GM23338 (cell line): ENCODE results near the gene RPS19BP1. TPM values are rescaled to one million over a fixed set of nuclear protein-coding genes. Genes with fewer than 3 reads are reported as not detected.

ENCODE experiments used
- ATAC-seq: fragments of 200-7000 bp; cut with Tn5 transposase; 3 replicates; pipeline ENCODE4 v1.9.1; 2020
- DNase-seq: peaks from one replicate; pipeline ENCODE4 v3.0.0-alpha.2; 2015; ENCODE audit warnings: low spot score
- H2AFZ ChIP-seq: fragments of 200-600 bp; sonication (generic); 2 replicates; pipeline ENCODE4 v1.8.0; 2016; ENCODE audit warnings: antibody characterized with exemption, mild to moderate bottlenecking, moderate library complexity
- H3F3A ChIP-seq: fragments of 200-600 bp; sonication (generic); replicated peaks from 2 replicates; pipeline ENCODE4 v1.8.0; 2017; ENCODE audit warnings: antibody characterized with exemption, mixed run types, low read depth
- H3K27ac ChIP-seq: fragments of 200-600 bp; sonication (generic); 2 replicates; pipeline ENCODE4 v1.6.1; 2016; ENCODE audit warnings: low read depth
- H3K27me3 ChIP-seq: fragments of 200-600 bp; sonication (generic); 2 replicates; pipeline ENCODE4 v1.8.0; 2016; ENCODE audit warnings: mild to moderate bottlenecking, mixed run types, moderate library complexity; ENCODE audit not compliant: insufficient read depth
- H3K36me3 ChIP-seq: fragments of 200-600 bp; sonication (generic); 2 replicates; pipeline ENCODE4 v1.8.0; 2016; ENCODE audit warnings: mild to moderate bottlenecking; ENCODE audit not compliant: insufficient read depth
- H3K4me1 ChIP-seq: fragments of 200-600 bp; sonication (generic); 2 replicates; pipeline ENCODE4 v1.8.0; 2016; ENCODE audit warnings: mild to moderate bottlenecking, moderate library complexity; ENCODE audit not compliant: insufficient read depth
- H3K4me2 ChIP-seq: fragments of 200-600 bp; sonication (generic); 2 replicates; pipeline ENCODE4 v1.7.1; 2017; ENCODE audit warnings: mixed run types
- H3K4me3 ChIP-seq: fragments of 200-600 bp; sonication (generic); 2 replicates; pipeline ENCODE4 v1.6.1; 2016; ENCODE audit warnings: mixed run types
- H3K79me2 ChIP-seq: fragments of 200-600 bp; sonication (generic); replicated peaks from 2 replicates; pipeline ENCODE4 v1.8.0; 2017; ENCODE audit warnings: mild to moderate bottlenecking; ENCODE audit not compliant: insufficient read depth
- H3K9me2 ChIP-seq: fragments of 200-600 bp; sonication (generic); 2 replicates; pipeline ENCODE4 v1.8.0; 2017; ENCODE audit not compliant: insufficient read depth
- H4K20me1 ChIP-seq: fragments of 200-600 bp; sonication (generic); replicated peaks from 2 replicates; pipeline ENCODE4 v1.8.0; 2017; ENCODE audit warnings: mild to moderate bottlenecking; ENCODE audit not compliant: insufficient read depth
- H3K27ac Mint-ChIP-seq: 2 replicates; pipeline ENCODE4 v1.8.0; 2020; ENCODE audit warnings: inconsistent platforms, mild to moderate bottlenecking, moderate library complexity, mixed read lengths
- H3K27me3 Mint-ChIP-seq: 3 replicates; pipeline ENCODE4 v1.8.0; 2022; ENCODE audit warnings: low read depth, mild to moderate bottlenecking, moderate library complexity, mixed read lengths, inconsistent platforms; ENCODE audit not compliant: insufficient read depth, poor library complexity
- H3K36me3 Mint-ChIP-seq: 3 replicates; pipeline ENCODE4 v1.8.0; 2021; ENCODE audit warnings: low read depth, mild to moderate bottlenecking, inconsistent platforms, moderate library complexity, mixed read lengths
- H3K4me1 Mint-ChIP-seq: 3 replicates; pipeline ENCODE4 v1.8.0; 2020; ENCODE audit warnings: mild to moderate bottlenecking, inconsistent platforms, mixed read lengths
- H3K4me3 Mint-ChIP-seq: 3 replicates; pipeline ENCODE4 v1.8.0; 2021; ENCODE audit warnings: moderate library complexity, mild to moderate bottlenecking, inconsistent platforms, mixed read lengths
- H3K9me3 Mint-ChIP-seq: 3 replicates; pipeline ENCODE4 v1.8.0; 2020; ENCODE audit warnings: moderate library complexity, mild to moderate bottlenecking, inconsistent platforms, mixed read lengths
- CREB1 ChIP-seq: fragments of 250-450 bp; sonication (Bioruptor Pico); IDR thresholded peaks from 2 replicates; pipeline ENCODE4 v1.5.0; 2020; ENCODE audit warnings: low read depth, mild to moderate bottlenecking, moderate library complexity
- CTCF ChIP-seq, 2 experiments: fragments of 200-600 bp in 1 of 2; sonication (generic) in 1 of 2; conservative IDR thresholded peaks; 2 replicates each; pipeline versions ENCODE4 v1.5.1 to v1.6.1; 2016 to 2017; ENCODE audit warnings: antibody characterized with exemption in 2 of 2, low read depth in 2 of 2, mild to moderate bottlenecking in 2 of 2, moderate library complexity in 1 of 2
- ETS1 ChIP-seq: IDR thresholded peaks from 2 replicates; pipeline ENCODE4 v1.6.1; 2016; ENCODE audit warnings: antibody characterized with exemption
- JUNB ChIP-seq: IDR thresholded peaks from one replicate; pipeline ENCODE4 v1.6.1; 2016; ENCODE audit warnings: antibody characterized with exemption; ENCODE audit not compliant: unreplicated experiment
- STAT1 ChIP-seq: IDR thresholded peaks from one replicate; pipeline ENCODE4 v1.6.1; 2016; ENCODE audit warnings: antibody characterized with exemption; ENCODE audit not compliant: unreplicated experiment
- ZNF331 ChIP-seq: fragments of 250-450 bp; sonication (Bioruptor Pico); IDR thresholded peaks from 2 replicates; pipeline ENCODE4 v1.5.0; 2020; ENCODE audit warnings: low read depth, mild to moderate bottlenecking, moderate library complexity
- polyA plus RNA-seq: library from polyadenylated mRNA; unstranded; fragments of >200 nt; fragmentation: Nextera tagmentation; extraction: Ambion mirVana; gene quantifications from 2 replicates; pipeline ENCODE4 v1.2.1, GENCODE V29; 2016
- total RNA-seq: library from RNA; depleted of rRNA; stranded (reverse); fragments of >200 nt; shearing (Covaris generic); gene quantifications from 2 replicates; pipeline ENCODE4 v1.2.3, GENCODE V29; 2014
- TF ChIP-seq, protein P1 (sequence below): fragments of 250-450 bp; sonication (Bioruptor Pico); IDR thresholded peaks from 2 replicates; pipeline ENCODE4 v1.5.0; 2020; ENCODE audit warnings: mild to moderate bottlenecking, moderate library complexity

The RPS19BP1 gene
- total and polyA plus RNA-seq, 2 experiments from 2014 or later, result 153 to 215 TPM

- TF ChIP-seq, protein P1, sequence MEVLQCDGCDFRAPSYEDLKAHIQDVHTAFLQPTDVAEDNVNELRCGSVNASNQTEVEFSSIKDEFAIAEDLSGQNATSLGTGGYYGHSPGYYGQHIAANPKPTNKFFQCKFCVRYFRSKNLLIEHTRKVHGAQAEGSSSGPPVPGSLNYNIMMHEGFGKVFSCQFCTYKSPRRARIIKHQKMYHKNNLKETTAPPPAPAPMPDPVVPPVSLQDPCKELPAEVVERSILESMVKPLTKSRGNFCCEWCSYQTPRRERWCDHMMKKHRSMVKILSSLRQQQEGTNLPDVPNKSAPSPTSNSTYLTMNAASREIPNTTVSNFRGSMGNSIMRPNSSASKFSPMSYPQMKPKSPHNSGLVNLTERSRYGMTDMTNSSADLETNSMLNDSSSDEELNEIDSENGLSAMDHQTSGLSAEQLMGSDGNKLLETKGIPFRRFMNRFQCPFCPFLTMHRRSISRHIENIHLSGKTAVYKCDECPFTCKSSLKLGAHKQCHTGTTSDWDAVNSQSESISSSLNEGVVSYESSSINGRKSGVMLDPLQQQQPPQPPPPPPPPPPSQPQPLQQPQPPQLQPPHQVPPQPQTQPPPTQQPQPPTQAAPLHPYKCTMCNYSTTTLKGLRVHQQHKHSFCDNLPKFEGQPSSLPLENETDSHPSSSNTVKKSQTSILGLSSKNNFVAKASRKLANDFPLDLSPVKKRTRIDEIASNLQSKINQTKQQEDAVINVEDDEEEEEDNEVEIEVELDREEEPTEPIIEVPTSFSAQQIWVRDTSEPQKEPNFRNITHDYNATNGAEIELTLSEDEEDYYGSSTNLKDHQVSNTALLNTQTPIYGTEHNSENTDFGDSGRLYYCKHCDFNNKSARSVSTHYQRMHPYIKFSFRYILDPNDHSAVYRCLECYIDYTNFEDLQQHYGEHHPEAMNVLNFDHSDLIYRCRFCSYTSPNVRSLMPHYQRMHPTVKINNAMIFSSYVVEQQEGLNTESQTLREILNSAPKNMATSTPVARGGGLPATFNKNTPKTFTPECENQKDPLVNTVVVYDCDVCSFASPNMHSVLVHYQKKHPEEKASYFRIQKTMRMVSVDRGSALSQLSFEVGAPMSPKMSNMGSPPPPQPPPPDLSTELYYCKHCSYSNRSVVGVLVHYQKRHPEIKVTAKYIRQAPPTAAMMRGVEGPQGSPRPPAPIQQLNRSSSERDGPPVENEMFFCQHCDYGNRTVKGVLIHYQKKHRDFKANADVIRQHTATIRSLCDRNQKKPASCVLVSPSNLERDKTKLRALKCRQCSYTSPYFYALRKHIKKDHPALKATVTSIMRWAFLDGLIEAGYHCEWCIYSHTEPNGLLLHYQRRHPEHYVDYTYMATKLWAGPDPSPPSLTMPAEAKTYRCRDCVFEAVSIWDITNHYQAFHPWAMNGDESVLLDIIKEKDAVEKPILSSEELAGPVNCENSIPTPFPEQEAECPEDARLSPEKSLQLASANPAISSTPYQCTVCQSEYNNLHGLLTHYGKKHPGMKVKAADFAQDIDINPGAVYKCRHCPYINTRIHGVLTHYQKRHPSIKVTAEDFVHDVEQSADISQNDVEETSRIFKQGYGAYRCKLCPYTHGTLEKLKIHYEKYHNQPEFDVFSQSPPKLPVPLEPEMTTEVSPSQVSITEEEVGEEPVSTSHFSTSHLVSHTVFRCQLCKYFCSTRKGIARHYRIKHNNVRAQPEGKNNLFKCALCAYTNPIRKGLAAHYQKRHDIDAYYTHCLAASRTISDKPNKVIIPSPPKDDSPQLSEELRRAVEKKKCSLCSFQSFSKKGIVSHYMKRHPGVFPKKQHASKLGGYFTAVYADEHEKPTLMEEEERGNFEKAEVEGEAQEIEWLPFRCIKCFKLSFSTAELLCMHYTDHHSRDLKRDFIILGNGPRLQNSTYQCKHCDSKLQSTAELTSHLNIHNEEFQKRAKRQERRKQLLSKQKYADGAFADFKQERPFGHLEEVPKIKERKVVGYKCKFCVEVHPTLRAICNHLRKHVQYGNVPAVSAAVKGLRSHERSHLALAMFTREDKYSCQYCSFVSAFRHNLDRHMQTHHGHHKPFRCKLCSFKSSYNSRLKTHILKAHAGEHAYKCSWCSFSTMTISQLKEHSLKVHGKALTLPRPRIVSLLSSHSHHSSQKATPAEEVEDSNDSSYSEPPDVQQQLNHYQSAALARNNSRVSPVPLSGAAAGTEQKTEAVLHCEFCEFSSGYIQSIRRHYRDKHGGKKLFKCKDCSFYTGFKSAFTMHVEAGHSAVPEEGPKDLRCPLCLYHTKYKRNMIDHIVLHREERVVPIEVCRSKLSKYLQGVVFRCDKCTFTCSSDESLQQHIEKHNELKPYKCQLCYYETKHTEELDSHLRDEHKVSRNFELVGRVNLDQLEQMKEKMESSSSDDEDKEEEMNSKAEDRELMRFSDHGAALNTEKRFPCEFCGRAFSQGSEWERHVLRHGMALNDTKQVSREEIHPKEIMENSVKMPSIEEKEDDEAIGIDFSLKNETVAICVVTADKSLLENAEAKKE, result no peak
- no peak for TF ChIP-seq ETS1
- TF ChIP-seq JUNB, result no peak
- no peak for TF ChIP-seq CTCF (conservative IDR thresholded peaks at IDR 0.05; ENCODE audit: low read depth in 2 of 2)
Observed at GRCh38 chr22:39570665-39571064, 38.1 kb upstream of the RPS19BP1 start, which contains the start of gene CACNA1I (continued).

DNA sequence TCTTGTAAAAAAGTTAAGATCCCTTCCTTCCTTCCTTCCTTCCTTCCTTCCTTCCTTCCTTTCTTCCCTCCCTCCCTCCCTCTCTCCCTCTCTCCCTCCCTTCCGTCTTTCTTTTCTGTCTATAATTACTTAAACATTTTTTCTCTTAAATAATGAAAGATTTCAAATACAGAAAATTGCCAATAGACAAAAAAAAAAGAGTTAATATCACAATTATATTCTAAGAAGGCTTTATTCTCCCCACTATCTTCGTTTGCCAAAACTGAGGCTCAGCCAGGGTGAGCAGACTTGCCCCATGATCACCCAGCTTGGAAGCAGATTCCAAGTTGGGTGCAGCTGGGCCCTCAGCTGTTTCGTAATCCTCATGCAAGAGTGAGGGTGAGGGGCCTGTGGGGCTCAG is 37.7 kb upstream of the RPS19BP1 start:
- DNase-seq (no peak), ATAC-seq (no peak)
- H2AFZ ChIP-seq, result no peak overlapping the region
- no peaks in the 10 kb centered on the region for H3K27me3 ChIP-seq
- H3K36me3 Mint-ChIP-seq, result peaks cover 4% of the 10 kb centered on the region; the same call in 2 of the 3 replicates
- H3K4me3 Mint-ChIP-seq, result no peak overlapping the region
- no peaks in the 10 kb centered on the region for H3F3A ChIP-seq
- H3K36me3 ChIP-seq, result no peaks in the 10 kb centered on the region
- H3K4me1 ChIP-seq, result no peaks in the 10 kb centered on the region
- H3K4me1 Mint-ChIP-seq, result peaks cover 6% of the 10 kb centered on the region; the same call in 2 of the 3 replicates
- no peaks in the 10 kb centered on the region for H4K20me1 ChIP-seq
- H3K9me3 Mint-ChIP-seq, result peaks cover 7% of the 10 kb centered on the region
- peaks cover 2% of the 10 kb centered on the region for H3K27me3 Mint-ChIP-seq
- H3K4me3 ChIP-seq, result no peak overlapping the region
- H3K27ac ChIP-seq, result no peak overlapping the region
- no peak overlapping the region for H3K4me2 ChIP-seq
- H3K79me2 ChIP-seq, result no peaks in the 10 kb centered on the region
- no peak overlapping the region for H3K27ac Mint-ChIP-seq
- no peaks in the 10 kb centered on the region for H3K9me2 ChIP-seq
- TF ChIP-seq, protein P1, result no peak
- TF ChIP-seq ZNF331 (CRISPR knock-in tag), result no peak
- no peak for TF ChIP-seq STAT1
- TF ChIP-seq CREB1 (CRISPR knock-in tag), result no peak
- TF ChIP-seq JUNB, result no peak
